Ascending aorta (tissue), 2 donors: ENCODE data around the gene FGGY. TPM values are rescaled to one million over a fixed set of nuclear protein-coding genes. Genes with fewer than 3 reads are reported as not detected.
"Not testable (repeated sequence)": the region's sequence is repeated elsewhere in the genome, so short reads cannot be mapped to it uniquely, and the experiment has no call there.

Source experiments
- DNase-seq, 2 donors: peaks; one replicate each; pipeline ENCODE4 v3.0.0-alpha.2; 2019; ENCODE audit warnings: low spot score in 2 of 2
- H3K27ac ChIP-seq, 2 donors: fragments of 200-600 bp; sonication (generic); one replicate each; pipeline ENCODE4 v1.5.1; 2016 to 2017; ENCODE audit warnings: mild to moderate bottlenecking in 1 of 2
- H3K27me3 ChIP-seq: fragments of 200-600 bp; sonication (generic); one replicate; pipeline ENCODE4 v1.5.1; 2017
- H3K36me3 ChIP-seq, 2 donors: fragments of 200-600 bp; sonication (generic); one replicate each; pipeline ENCODE4 v1.5.1; 2016
- H3K4me1 ChIP-seq, 2 donors: fragments of 200-600 bp; sonication (generic); one replicate each; pipeline ENCODE4 v1.5.1; 2016 to 2017; ENCODE audit warnings: mild to moderate bottlenecking in 1 of 2
- H3K4me3 ChIP-seq, 2 donors: fragments of 200-600 bp; sonication (generic); one replicate each; pipeline ENCODE4 v1.5.1; 2016 to 2017; ENCODE audit warnings: mild to moderate bottlenecking in 1 of 2
- H3K9me3 ChIP-seq, 2 donors: fragments of 200-600 bp; sonication (generic); one replicate each; pipeline ENCODE4 v1.5.1; 2016
- intact Hi-C: fragments of 100-400 bp; cut with DNase I; formaldehyde crosslinking; loops from one replicate; pipeline ENCODE4 v1.15.1; 2023
- total RNA-seq: library from RNA; depleted of rRNA; stranded (reverse); fragments of >200 nt; gene quantifications from one replicate; pipeline ENCODE4 v1.1.0, GENCODE V29; 2016
- TF ChIP-seq, protein P1 (sequence below), 3 experiments: fragments of 200-600 bp in 2 of 3; fragments of 450-650 bp in 1 of 3; sonication (generic) in 2 of 3; IDR thresholded peaks; one replicate each; pipeline ENCODE4 v1.5.1; 2016 to 2019; ENCODE audit warnings: antibody characterized with exemption in 3 of 3, mild to moderate bottlenecking in 1 of 3, moderate library complexity in 1 of 3

Gene FGGY
- total RNA-seq, 1 donor from 2014 or later, result 7.0 TPM

DNA sequence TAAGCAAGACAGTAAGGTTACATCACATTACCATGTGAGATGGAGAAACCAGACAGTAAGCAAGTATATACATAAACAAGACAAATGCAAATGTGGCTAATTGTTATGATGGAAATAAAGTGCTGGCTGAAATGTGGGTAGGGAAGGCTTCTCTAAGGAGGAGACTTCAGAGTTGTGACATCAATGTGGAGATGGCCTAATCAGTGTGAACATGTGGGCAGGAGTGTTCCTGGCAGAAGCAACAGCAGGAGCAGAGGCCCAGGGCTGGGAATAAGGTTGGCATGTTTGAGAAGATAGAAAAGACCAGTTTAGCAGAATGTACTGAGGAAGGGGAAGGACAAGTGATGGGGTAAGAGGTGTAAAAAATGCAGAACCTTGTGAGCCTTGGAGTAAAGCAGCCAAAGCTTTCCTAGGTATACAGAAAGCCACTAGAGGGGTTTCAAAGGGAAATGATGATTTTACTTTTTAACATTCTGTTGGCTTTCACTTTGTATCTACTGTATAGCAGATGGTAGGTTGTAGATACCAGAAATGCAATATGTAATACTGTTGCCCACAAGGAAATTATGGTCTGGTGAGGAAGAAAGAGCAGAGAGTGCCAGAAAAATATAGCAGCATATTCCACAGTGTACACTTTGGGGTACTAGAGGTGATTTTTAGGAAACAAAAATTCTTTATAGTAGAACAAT is 197.4 kb downstream of the FGGY start:
- Histone ChIP-seq H3K27ac (no peak overlapping the region), H3K4me3 (no peak overlapping the region), H3K36me3 (no peaks in the 10 kb centered on the region), H3K27me3 (no peaks in the 10 kb centered on the region), H3K9me3 (no peaks in the 10 kb centered on the region), H3K4me1 (no peaks in the 10 kb centered on the region)
- intact Hi-C loops, result no loop called here
- DNase-seq, result no peak
- TF ChIP-seq, protein P1, sequence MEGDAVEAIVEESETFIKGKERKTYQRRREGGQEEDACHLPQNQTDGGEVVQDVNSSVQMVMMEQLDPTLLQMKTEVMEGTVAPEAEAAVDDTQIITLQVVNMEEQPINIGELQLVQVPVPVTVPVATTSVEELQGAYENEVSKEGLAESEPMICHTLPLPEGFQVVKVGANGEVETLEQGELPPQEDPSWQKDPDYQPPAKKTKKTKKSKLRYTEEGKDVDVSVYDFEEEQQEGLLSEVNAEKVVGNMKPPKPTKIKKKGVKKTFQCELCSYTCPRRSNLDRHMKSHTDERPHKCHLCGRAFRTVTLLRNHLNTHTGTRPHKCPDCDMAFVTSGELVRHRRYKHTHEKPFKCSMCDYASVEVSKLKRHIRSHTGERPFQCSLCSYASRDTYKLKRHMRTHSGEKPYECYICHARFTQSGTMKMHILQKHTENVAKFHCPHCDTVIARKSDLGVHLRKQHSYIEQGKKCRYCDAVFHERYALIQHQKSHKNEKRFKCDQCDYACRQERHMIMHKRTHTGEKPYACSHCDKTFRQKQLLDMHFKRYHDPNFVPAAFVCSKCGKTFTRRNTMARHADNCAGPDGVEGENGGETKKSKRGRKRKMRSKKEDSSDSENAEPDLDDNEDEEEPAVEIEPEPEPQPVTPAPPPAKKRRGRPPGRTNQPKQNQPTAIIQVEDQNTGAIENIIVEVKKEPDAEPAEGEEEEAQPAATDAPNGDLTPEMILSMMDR (IDR thresholded peaks at IDR 0.05), result no peak

DNA sequence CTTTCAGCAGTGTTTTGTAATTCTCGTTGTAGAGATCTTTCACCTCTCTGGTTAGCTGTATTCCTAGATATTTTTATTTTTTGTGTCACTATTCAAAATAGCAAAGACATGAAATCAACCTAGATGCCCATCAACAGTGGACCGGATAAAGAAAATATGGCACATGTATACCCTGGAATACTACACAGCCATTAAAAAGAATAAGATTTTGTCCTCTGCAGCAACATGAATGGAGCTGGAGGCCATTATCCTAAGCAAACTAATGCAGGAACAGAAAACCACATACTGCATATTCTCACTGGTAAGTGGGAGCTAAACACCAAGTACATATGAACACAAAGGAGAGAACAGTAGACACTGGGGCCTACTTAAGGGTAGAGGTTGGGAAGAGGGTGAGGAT is 199.3 kb downstream of the FGGY start:
- H3K27me3 ChIP-seq, intact Hi-C loops, H3K4me3 ChIP-seq, H3K9me3 ChIP-seq, DNase-seq, H3K27ac ChIP-seq, H3K4me1 ChIP-seq, H3K36me3 ChIP-seq: not testable (repeated sequence)

DNA sequence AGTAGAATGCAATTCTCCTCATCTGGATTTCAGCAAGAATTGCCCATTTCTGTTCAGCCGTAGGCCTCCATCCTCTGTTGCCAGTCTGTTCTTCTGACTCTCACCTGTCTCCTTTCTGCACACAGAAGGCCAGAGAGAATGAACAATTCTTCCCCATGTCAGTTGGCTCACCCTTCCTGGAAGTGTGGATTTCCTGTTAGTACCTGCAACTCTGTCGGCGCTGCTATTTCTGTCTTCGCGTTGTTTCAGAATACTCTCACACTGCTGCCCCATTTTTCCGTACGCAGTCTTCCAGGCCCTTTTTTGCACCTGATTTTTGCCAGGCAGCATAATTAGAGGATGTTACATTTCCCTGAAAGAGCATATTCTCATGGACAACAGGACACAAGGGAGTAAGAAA is 200.7 kb downstream of the FGGY start:
- no peaks in the 10 kb centered on the region for H3K36me3 ChIP-seq
- H3K27me3 ChIP-seq, result no peaks in the 10 kb centered on the region
- peaks cover 0 to 2% of the 10 kb centered on the region in 2 donors for H3K4me1 ChIP-seq
- intact Hi-C loops, result no loop called here
- TF ChIP-seq, protein P1 (IDR thresholded peaks at IDR 0.05), result no peak
- no peak overlapping the region for H3K27ac ChIP-seq
- H3K9me3 ChIP-seq, result no peaks in the 10 kb centered on the region
- no peak for DNase-seq
- H3K4me3 ChIP-seq, result no peak overlapping the region

DNA sequence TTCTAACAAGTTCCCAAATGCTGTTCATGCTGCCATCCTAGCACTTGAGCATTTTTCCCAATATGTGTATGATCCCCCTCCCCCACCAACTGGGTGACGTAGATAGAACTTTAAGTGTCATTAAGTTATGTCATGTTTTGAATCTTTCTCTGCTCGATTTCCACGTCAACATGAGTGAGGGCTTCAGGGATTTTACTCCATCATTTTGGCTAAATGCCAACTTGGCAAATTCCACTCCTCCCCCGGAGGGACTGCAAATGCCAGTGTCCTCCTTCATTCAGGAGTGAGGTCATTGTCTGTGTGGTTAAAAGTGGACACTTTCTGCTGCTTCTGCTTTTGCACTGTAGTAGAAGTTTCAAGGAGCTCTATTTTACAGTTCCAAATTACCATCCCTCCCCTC is 201.7 kb downstream of the FGGY start:
- DNase-seq, result peak in 1 of 2 donors; percentile 67
- TF ChIP-seq, protein P1 (IDR thresholded peaks at IDR 0.05), result no peak
- peak overlapping the region in 1 of 2 donors; percentile 25 for H3K4me3 ChIP-seq
- no peak overlapping the region for H3K27ac ChIP-seq
- H3K4me1 ChIP-seq, result peaks cover 0 to 2% of the 10 kb centered on the region in 2 donors
- no peaks in the 10 kb centered on the region for H3K27me3 ChIP-seq
- H3K9me3 ChIP-seq, result no peaks in the 10 kb centered on the region
- intact Hi-C loops, result no loop called here
- H3K36me3 ChIP-seq, result no peaks in the 10 kb centered on the region

DNA sequence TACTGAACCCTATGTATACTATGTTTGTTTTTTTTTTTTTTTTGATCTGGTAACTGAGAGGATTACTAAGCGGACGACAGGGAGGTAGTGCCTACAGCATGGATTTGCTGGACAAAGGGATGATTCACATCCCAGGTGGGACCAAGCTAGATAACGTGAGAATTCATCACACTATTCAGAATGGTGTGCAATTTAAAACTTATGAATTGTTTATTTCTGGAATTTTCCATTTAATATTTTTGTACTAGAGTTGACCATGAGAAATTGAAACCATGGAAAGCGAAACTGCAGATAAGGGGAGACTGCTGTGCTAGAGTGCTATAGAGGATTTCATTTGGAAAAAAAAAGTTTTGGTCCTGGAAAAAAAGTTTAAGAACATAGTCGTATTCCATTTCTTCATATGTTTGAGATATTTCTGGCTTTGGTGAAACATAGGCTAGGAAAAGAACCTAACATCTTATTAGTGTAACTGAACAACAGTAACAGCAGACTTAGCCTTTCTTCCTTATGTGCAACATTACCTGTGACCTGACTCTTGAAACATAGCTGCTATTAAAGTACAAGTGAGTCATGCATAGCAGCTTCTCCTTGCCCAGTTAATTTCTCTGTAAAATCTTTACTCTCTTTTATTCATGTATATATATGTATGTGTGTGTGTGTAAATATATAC is 202.5 kb downstream of the FGGY start:
- Histone ChIP-seq H3K4me1 (peaks cover 0 to 2% of the 10 kb centered on the region in 2 donors), H3K27ac (no peak overlapping the region), H3K9me3 (no peaks in the 10 kb centered on the region), H3K4me3 (peak overlapping the region in 1 of 2 donors; percentile 25), H3K36me3 (no peaks in the 10 kb centered on the region), H3K27me3 (no peaks in the 10 kb centered on the region)
- intact Hi-C loops, result no loop called here
- no peak for DNase-seq
- TF ChIP-seq, protein P1 (IDR thresholded peaks at IDR 0.05), result no peak

DNA sequence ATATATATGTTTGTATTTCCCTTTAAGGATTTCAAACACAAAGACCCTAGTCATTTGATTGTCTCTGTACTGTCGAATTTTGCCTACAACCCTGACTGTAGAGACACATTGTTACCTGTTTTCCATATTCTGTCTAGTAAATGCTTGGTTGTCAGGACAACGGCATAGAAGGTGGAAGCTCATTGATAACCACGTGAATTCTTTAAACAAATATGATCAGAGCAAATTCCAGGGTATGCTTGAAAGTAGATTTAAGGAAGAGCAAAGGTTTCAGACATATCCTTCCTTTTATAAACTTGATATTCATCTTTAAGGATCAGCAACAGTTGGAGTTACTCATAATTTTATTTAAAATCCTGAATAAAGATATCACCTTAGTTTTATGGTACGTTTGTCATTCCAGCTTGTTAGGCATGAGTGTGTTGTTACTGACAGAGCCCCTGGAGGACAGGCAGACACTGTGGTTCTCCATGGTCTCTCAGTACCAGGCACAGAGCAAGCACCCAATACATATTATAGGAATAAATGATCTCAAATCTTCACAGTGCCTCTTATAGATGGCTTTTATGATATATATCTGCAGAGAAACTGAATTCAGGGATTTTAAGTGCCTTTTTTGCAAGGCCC is 203.2 kb downstream of the FGGY start:
- peaks cover 0 to 2% of the 10 kb centered on the region in 2 donors for H3K4me1 ChIP-seq
- H3K36me3 ChIP-seq, result no peaks in the 10 kb centered on the region
- no peaks in the 10 kb centered on the region for H3K9me3 ChIP-seq
- TF ChIP-seq, protein P1 (IDR thresholded peaks at IDR 0.05), result no peak
- no peak overlapping the region for H3K27ac ChIP-seq
- DNase-seq, result no peak
- H3K27me3 ChIP-seq, result no peaks in the 10 kb centered on the region
- intact Hi-C loops, result no loop called here
- no peak overlapping the region for H3K4me3 ChIP-seq
